HG02571 (cell line): ENCODE measurements around the gene IL13RA1.
"Not testable (repeated sequence)": the region's sequence is repeated elsewhere in the genome, so short reads cannot be mapped to it uniquely, and the experiment has no call there.

Experiments
- ATAC-seq: cut with Tn5 transposase; IDR thresholded peaks from one replicate; pipeline ENCODE4 v1.9.1; 2021; ENCODE audit warnings: mild to moderate bottlenecking, moderate library complexity; ENCODE audit not compliant: unreplicated experiment

Gene IL13RA1

GRCh38 chrX:118727686-118728339 is 407 bp downstream of the IL13RA1 start:
- no peak for ATAC-seq

- ATAC-seq, result no peak
Observed at GRCh38 chrX:118729042-118729652, 1.7 kb downstream of the IL13RA1 start.

- ATAC-seq, result no peak
Observed at GRCh38 chrX:118730500-118731247, 3.3 kb downstream of the IL13RA1 start.

GRCh38 chrX:118732551-118732950 is 5.1 kb downstream of the IL13RA1 start:
- ATAC-seq, result not testable (repeated sequence)

GRCh38 chrX:118734909-118735308 is 7.5 kb downstream of the IL13RA1 start:
- no peak for ATAC-seq

- ATAC-seq, result no peak
Observed at GRCh38 chrX:118736394-118737010, 9.1 kb downstream of the IL13RA1 start.

GRCh38 chrX:118739577-118739976 is 12.2 kb downstream of the IL13RA1 start:
- no peak for ATAC-seq

- ATAC-seq, result no peak
Observed at GRCh38 chrX:118740276-118740889, 13.0 kb downstream of the IL13RA1 start.

- no peak for ATAC-seq
Observed at GRCh38 chrX:118742176-118742575, 14.8 kb downstream of the IL13RA1 start.

GRCh38 chrX:118745570-118745969 is 18.2 kb downstream of the IL13RA1 start:
- no peak for ATAC-seq

GRCh38 chrX:118751950-118752783 is 24.8 kb downstream of the IL13RA1 start:
- peak; percentile 71 for ATAC-seq

GRCh38 chrX:118755633-118756032 is 28.2 kb downstream of the IL13RA1 start:
- no peak for ATAC-seq

- no peak for ATAC-seq
Observed at GRCh38 chrX:118756101-118756500, 28.7 kb downstream of the IL13RA1 start.

GRCh38 chrX:118758511-118758910 is 31.1 kb downstream of the IL13RA1 start:
- no peak for ATAC-seq

- ATAC-seq, result no peak
Observed at GRCh38 chrX:118760025-118760424, 32.6 kb downstream of the IL13RA1 start.

GRCh38 chrX:118761939-118762707 is 34.7 kb downstream of the IL13RA1 start:
- no peak for ATAC-seq

GRCh38 chrX:118763489-118763888 is 36.1 kb downstream of the IL13RA1 start:
- ATAC-seq, result no peak

GRCh38 chrX:118764122-118764521 is 36.7 kb downstream of the IL13RA1 start:
- ATAC-seq, result no peak

GRCh38 chrX:118770133-118770760 is 42.8 kb downstream of the IL13RA1 start:
- ATAC-seq, result no peak
